Upper lobe of right lung (tissue), 1 donor: ENCODE measurements around the gene ENTHD1. TPM values are rescaled to one million over a fixed set of nuclear protein-coding genes. Genes with fewer than 3 reads are reported as not detected.
A peak's percentile ranks its signal among the peaks of the same experiment; 100 is the strongest.

Experiments
- ATAC-seq: fragments of 200-7000 bp; cut with Tn5 transposase; one replicate; pipeline ENCODE4 v1.9.1; 2020; ENCODE audit warnings: mild to moderate bottlenecking, moderate library complexity
- DNase-seq: peaks from one replicate; pipeline ENCODE4 v3.0.0-alpha.2; 2020
- H3K27ac ChIP-seq: fragments of 200-600 bp; one replicate; pipeline ENCODE4 v1.8.0; 2022
- H3K27me3 ChIP-seq: fragments of 200-600 bp; one replicate; pipeline ENCODE4 v1.8.0; 2022; ENCODE audit warnings: mild to moderate bottlenecking
- H3K36me3 ChIP-seq: fragments of 200-600 bp; one replicate; pipeline ENCODE4 v1.8.0; 2022
- H3K4me1 ChIP-seq: fragments of 200-600 bp; one replicate; pipeline ENCODE4 v1.8.0; 2022
- H3K4me3 ChIP-seq: fragments of 200-600 bp; one replicate; pipeline ENCODE4 v1.8.0; 2022; ENCODE audit warnings: mild to moderate bottlenecking
- H3K9me3 ChIP-seq: fragments of 200-600 bp; one replicate; pipeline ENCODE4 v1.8.0; 2022
- intact Hi-C: fragments of 100-400 bp; cut with DNase I; formaldehyde crosslinking; loops from one replicate; pipeline ENCODE4 v1.11.0; 2022
- total RNA-seq: library from RNA; stranded (reverse); fragmentation: NEBNext Ultra II Directional; extraction: Animal tissue kit (Norgen Biotek cat#: 25700); gene quantifications from one replicate; pipeline ENCODE4 v1.2.1, GENCODE V29; 2021
- TF ChIP-seq, protein P1 (sequence below): fragments of 200-600 bp; IDR thresholded peaks from one replicate; pipeline ENCODE4 v1.8.0; 2022; ENCODE audit warnings: antibody characterized with exemption
- donor health status: DM: no; HTN: yes; CAD: no; lungs with severe emphysema.

Gene ENTHD1
- total RNA-seq, 1 donor from 2014 or later: not detected

DNA sequence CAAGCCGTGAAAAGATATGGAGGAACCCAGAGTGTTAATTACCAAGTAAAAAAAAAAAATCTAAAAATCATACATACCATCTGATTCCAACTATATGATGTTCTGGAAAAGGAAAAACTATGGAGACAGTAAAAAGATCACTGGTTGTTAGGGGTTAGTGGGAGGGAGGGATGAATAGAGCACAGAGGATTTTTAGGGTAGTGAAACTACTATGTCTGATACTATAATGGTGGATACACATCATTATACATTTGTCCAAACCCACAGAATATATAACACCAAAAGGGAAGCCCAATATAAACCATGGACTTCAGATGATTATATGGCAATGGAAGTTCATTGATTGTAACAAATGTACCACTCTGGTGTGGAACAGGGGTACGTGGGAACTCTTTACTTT, 74.1 kb downstream of the ENTHD1 start:
- Histone ChIP-seq H3K4me3 (no peak overlapping the region), H3K4me1 (no peaks in the 10 kb centered on the region), H3K9me3 (no peaks in the 10 kb centered on the region), H3K27me3 (peaks cover 6% of the 10 kb centered on the region), H3K36me3 (no peaks in the 10 kb centered on the region), H3K27ac (no peak overlapping the region)
- intact Hi-C loops: no loop called here
- TF ChIP-seq, protein P1, sequence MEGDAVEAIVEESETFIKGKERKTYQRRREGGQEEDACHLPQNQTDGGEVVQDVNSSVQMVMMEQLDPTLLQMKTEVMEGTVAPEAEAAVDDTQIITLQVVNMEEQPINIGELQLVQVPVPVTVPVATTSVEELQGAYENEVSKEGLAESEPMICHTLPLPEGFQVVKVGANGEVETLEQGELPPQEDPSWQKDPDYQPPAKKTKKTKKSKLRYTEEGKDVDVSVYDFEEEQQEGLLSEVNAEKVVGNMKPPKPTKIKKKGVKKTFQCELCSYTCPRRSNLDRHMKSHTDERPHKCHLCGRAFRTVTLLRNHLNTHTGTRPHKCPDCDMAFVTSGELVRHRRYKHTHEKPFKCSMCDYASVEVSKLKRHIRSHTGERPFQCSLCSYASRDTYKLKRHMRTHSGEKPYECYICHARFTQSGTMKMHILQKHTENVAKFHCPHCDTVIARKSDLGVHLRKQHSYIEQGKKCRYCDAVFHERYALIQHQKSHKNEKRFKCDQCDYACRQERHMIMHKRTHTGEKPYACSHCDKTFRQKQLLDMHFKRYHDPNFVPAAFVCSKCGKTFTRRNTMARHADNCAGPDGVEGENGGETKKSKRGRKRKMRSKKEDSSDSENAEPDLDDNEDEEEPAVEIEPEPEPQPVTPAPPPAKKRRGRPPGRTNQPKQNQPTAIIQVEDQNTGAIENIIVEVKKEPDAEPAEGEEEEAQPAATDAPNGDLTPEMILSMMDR: no peak
- ATAC-seq (no peak), DNase-seq (no peak)

DNA sequence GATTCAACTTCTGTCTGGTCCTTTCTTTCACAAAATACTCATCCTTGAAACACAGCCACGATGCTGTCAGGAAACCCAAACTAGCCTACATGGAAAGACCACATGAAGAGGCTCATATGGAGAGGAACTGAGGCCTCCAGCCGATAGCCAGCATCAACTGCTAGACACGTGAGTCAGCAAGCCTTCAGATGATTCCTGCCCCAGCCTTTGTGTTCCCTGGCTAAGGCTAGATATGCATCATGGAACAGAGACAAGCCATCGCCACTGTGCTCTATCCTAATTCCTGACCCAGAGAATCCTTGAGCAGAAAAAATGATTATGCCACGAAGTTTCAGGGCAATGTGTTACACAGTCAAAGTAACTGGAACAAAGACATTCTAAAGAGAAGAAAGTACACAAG, 75.5 kb downstream of the ENTHD1 start:
- no peak overlapping the region for H3K27ac ChIP-seq
- TF ChIP-seq, protein P1: no peak
- ATAC-seq: no peak
- no peaks in the 10 kb centered on the region for H3K4me1 ChIP-seq
- intact Hi-C loops: no loop called here
- no peaks in the 10 kb centered on the region for H3K9me3 ChIP-seq
- no peak overlapping the region for H3K4me3 ChIP-seq
- H3K36me3 ChIP-seq: no peaks in the 10 kb centered on the region
- peaks cover 7% of the 10 kb centered on the region for H3K27me3 ChIP-seq
- DNase-seq: no peak

DNA sequence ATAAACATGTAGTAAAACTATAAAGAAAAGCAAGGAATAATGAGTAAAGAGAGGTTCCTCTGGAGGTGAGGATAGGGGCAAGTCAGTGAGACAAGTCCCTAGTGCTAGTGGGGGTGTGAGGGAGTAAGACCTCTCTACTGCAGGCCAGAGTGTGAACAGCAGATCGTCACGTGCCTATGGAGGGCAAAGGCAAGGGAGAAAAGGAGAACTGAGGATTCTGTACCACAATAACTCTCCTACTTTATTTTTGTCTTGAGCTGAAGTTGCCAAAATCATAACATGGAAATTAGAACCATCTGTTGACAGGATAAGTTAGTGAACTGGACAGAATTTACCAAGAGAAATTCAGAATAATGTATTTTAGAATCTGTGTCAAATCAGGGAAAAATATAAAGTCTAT, 77.6 kb downstream of the ENTHD1 start:
- Histone ChIP-seq H3K27ac (no peak overlapping the region), H3K4me3 (no peak overlapping the region), H3K9me3 (no peaks in the 10 kb centered on the region), H3K36me3 (no peaks in the 10 kb centered on the region), H3K27me3 (peaks cover 26% of the 10 kb centered on the region), H3K4me1 (no peaks in the 10 kb centered on the region)
- intact Hi-C loops: no loop called here
- TF ChIP-seq, protein P1: no peak
- DNase-seq (no peak), ATAC-seq (peak; percentile 66)

DNA sequence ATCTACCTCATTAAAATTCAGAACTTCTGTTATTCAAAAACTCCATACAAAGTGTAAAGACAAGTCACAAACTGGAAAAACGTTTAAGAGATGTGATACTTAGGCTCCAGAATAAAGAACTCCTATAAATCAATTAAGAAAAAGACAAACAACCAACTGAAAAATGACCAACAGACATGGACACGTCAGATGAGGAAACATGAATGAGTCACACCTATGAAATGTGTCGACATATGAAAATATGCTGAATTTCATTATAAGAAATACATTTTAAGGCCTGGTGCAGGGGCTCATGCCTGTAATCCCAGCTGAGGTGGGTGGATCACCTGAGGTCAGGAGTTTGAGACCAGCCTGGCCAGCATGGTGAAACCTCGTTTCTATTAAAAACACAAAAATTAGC, 78.7 kb downstream of the ENTHD1 start:
- DNase-seq: no peak
- TF ChIP-seq, protein P1: no peak
- Histone ChIP-seq H3K36me3 (no peaks in the 10 kb centered on the region), H3K27me3 (peaks cover 31% of the 10 kb centered on the region), H3K27ac (no peak overlapping the region), H3K4me3 (no peak overlapping the region), H3K9me3 (no peaks in the 10 kb centered on the region), H3K4me1 (no peaks in the 10 kb centered on the region)
- intact Hi-C loops: no loop called here
- no peak for ATAC-seq

DNA sequence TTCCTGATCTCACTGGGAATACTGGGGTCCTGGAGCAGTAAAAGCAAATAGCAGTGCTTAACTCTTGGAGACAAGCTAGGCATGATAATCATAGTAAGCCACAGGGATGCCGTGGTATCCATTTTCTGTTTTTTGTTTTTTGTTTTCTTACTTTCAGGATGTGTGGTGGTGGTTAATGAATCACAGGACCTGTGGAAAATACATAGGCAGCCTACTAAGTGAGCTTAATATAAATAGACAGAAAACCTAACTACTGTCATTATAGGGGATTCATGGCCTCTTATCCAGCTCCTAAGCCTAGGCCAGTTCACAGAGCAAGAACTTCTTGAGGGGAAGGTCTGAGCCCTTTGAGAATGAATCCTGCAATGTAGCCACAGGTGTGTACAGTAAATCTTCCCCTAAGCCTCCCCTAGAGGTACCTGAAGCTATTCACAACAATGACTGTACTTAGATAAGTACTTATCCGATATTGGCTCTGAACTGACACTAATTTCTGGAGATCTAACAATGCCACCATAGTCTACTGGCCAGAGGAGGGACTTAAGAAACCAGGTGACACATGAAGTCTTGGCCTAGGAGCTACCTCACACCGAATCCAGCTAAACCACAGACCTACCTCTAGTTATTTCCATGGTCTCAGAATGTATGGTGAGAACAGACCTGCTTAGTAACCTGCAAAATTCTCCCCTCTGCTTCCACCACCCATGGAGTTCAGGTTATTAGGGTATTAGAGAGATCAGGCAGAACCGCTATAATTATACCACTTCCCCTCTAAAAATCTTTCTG, 83.6 kb downstream of the ENTHD1 start:
- TF ChIP-seq, protein P1: no peak
- Histone ChIP-seq H3K9me3 (no peaks in the 10 kb centered on the region), H3K4me1 (no peaks in the 10 kb centered on the region), H3K4me3 (no peak overlapping the region), H3K27me3 (peaks cover 37% of the 10 kb centered on the region), H3K36me3 (no peaks in the 10 kb centered on the region), H3K27ac (no peak overlapping the region)
- intact Hi-C loops: no loop called here
- DNase-seq: no peak
- ATAC-seq: no peak
